GM12891 (cell line): ENCODE measurements around the gene RTF2.

Experiments used
- POLR2A ChIP-seq: IDR thresholded peaks from 2 replicates; pipeline ENCODE4 v1.6.1; 2011; ENCODE audit warnings: low read depth, low read length, control low read depth
- POLR2AphosphoS5 ChIP-seq: IDR thresholded peaks from 2 replicates; pipeline ENCODE4 v1.6.1; 2011; ENCODE audit warnings: low read depth, low read length, control low read depth
- SPI1 ChIP-seq: IDR thresholded peaks from 2 replicates; pipeline ENCODE4 v1.6.1; 2011; ENCODE audit warnings: low read depth, low read length, control low read depth
- TAF1 ChIP-seq: IDR thresholded peaks from 2 replicates; pipeline ENCODE4 v1.6.1; 2011; ENCODE audit warnings: low read depth, low read length, control low read depth

- TF ChIP-seq POLR2A (no peak), POLR2AphosphoS5 (no peak), TAF1 (no peak), SPI1 (no peak)
Measured at GRCh38 chr20:56501116-56501515, 32.7 kb downstream of the RTF2 start.
